CD4-positive, alpha-beta T cell (primary cell): ENCODE data around the gene GRN. TPM values are rescaled to one million over a fixed set of nuclear protein-coding genes. Genes with fewer than 3 reads are reported as not detected.

ENCODE experiments used
- ATAC-seq: fragments of 200-7000 bp; cut with Tn5 transposase; one replicate; pipeline ENCODE4 v1.10.0; 2022; ENCODE audit warnings: mild to moderate bottlenecking; ENCODE audit not compliant: poor library complexity
- CTCF ChIA-PET: fragments of 350-600 bp; sonication (Branson Sonifier 250); formaldehyde crosslinking; loops from one replicate; lab custom pipeline; 2021; ENCODE audit warnings: antibody characterized with exemption, inconsistent platforms; lab: Charles Lee
- POLR2A ChIA-PET: fragments of 350-600 bp; sonication (Branson Sonifier 250); formaldehyde crosslinking; loops from one replicate; lab custom pipeline; 2021; ENCODE audit warnings: antibody characterized with exemption, inconsistent platforms; lab: Charles Lee
- DNase-seq, 14 experiments: peaks; one replicate each; pipeline ENCODE4 v3.0.0-alpha.2; 2013 to 2020; ENCODE audit warnings: mixed read lengths in 2 of 14
- H3K27ac ChIP-seq, 2 donors: one replicate each; pipeline versions ENCODE4 v1.5.1 to v1.7.0; 2013; ENCODE audit warnings: low read length in 2 of 2, low read depth in 1 of 2, mild to moderate bottlenecking in 1 of 2
- H3K27me3 ChIP-seq, 2 experiments: 1 replicate in 1 of 2; 2 replicates in 1 of 2; pipeline versions ENCODE4 v1.6.1 to v1.7.0; 2013; ENCODE audit warnings: low read length in 2 of 2, control low read depth in 1 of 2, mild to moderate bottlenecking in 1 of 2, moderate library complexity in 1 of 2; ENCODE audit not compliant: insufficient read depth in 2 of 2, control insufficient read depth in 1 of 2
- H3K36me3 ChIP-seq: one replicate; pipeline ENCODE4 v1.6.1; 2013; ENCODE audit warnings: low read length, control low read depth; ENCODE audit not compliant: insufficient read depth
- H3K4me1 ChIP-seq: one replicate; pipeline ENCODE4 v1.6.1; 2013; ENCODE audit warnings: low read length, control low read depth; ENCODE audit not compliant: insufficient read depth
- H3K4me3 ChIP-seq: one replicate; pipeline ENCODE4 v1.5.1; 2013; ENCODE audit warnings: mild to moderate bottlenecking, low read length, moderate library complexity
- H3K9me3 ChIP-seq, 2 experiments: 1 replicate in 1 of 2; 2 replicates in 1 of 2; pipeline versions ENCODE4 v1.6.1 to v1.7.0; 2013; ENCODE audit warnings: low read length in 2 of 2, mild to moderate bottlenecking in 2 of 2, control low read depth in 1 of 2, moderate library complexity in 1 of 2; ENCODE audit not compliant: control insufficient read depth in 1 of 2, insufficient read depth in 1 of 2
- H3K27ac Mint-ChIP-seq: one replicate; pipeline ENCODE4 v1.8.0; 2020; ENCODE audit warnings: mixed read lengths
- H3K27me3 Mint-ChIP-seq: one replicate; pipeline ENCODE4 v1.8.0; 2021; ENCODE audit warnings: mixed read lengths
- H3K36me3 Mint-ChIP-seq: one replicate; pipeline ENCODE4 v1.8.0; 2021; ENCODE audit warnings: low read depth, mixed read lengths
- H3K4me1 Mint-ChIP-seq: one replicate; pipeline ENCODE4 v1.8.0; 2021; ENCODE audit warnings: low read depth, mixed read lengths
- H3K4me3 Mint-ChIP-seq: one replicate; pipeline ENCODE4 v1.8.0; 2020; ENCODE audit warnings: mild to moderate bottlenecking, mixed read lengths
- H3K9me3 Mint-ChIP-seq: one replicate; pipeline ENCODE4 v1.8.0; 2020; ENCODE audit warnings: mixed read lengths
- intact Hi-C, 2 experiments: fragments of 100-400 bp; cut with DNase I in 1 of 2; cut with micrococcal nuclease in 1 of 2; formaldehyde crosslinking; loops; one replicate each; pipeline versions ENCODE4 v1.15.1 to v1.9.0; 2023 to 2025; cut with DNase I, micrococcal nuclease
- total RNA-seq, 174 experiments: library from RNA in 2 of 174; stranded (reverse) in 2 of 174; gene quantifications; one replicate each; pipeline ENCODE4 v1.2.3 and lab custom pipeline; 2021 to 2026
- TF ChIP-seq, protein P1 (sequence below): fragments of 200-600 bp; IDR thresholded peaks from one replicate; pipeline ENCODE4 v1.8.0; 2022; ENCODE audit warnings: antibody characterized with exemption, mild to moderate bottlenecking

GRN gene
- total RNA-seq, 2 experiments from 2014 or later, result 15.3 to 16.1 TPM

DNA sequence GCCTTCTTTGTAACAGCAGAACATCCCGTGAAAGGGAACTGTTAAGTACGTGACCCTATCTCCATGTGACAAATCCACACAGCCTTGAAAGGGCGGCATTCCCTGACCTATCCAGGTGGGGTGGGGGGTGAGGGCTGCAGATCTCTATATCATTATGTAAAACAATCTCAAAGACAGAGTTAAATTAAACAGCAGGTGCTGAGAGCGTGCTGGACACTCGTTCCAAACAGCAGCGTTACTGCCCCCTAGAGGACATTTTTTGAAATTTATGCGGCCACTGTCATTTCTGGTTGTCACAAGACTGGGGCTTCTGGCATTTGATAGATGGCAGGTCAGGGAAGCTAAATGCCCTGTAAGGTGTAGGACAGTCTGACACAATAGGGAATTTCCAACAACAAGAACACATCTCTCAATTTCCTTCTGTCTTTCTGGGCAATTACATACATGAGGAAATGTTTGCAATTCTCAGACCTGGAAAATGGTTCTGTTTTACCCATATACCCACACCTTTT, 13.8 kb upstream of the GRN start:
- H3K36me3 ChIP-seq, result no peaks in the 10 kb centered on the region
- TF ChIP-seq, protein P1, sequence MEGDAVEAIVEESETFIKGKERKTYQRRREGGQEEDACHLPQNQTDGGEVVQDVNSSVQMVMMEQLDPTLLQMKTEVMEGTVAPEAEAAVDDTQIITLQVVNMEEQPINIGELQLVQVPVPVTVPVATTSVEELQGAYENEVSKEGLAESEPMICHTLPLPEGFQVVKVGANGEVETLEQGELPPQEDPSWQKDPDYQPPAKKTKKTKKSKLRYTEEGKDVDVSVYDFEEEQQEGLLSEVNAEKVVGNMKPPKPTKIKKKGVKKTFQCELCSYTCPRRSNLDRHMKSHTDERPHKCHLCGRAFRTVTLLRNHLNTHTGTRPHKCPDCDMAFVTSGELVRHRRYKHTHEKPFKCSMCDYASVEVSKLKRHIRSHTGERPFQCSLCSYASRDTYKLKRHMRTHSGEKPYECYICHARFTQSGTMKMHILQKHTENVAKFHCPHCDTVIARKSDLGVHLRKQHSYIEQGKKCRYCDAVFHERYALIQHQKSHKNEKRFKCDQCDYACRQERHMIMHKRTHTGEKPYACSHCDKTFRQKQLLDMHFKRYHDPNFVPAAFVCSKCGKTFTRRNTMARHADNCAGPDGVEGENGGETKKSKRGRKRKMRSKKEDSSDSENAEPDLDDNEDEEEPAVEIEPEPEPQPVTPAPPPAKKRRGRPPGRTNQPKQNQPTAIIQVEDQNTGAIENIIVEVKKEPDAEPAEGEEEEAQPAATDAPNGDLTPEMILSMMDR, result peak; percentile 78
- no peaks in the 10 kb centered on the region for H3K9me3 ChIP-seq
- no peak overlapping the region for H3K27ac ChIP-seq
- POLR2A ChIA-PET, result interaction anchor here (0.7 to 2.8 kb wide), 3 partner anchors 111 to 265 kb away, joined by 3 to 16 read pairs (median 7); partner anchors contain the start of gene LSM12
- H3K36me3 Mint-ChIP-seq, result no peaks in the 10 kb centered on the region
- no peaks in the 10 kb centered on the region for H3K27me3 ChIP-seq
- H3K9me3 Mint-ChIP-seq, result no peaks in the 10 kb centered on the region
- peak overlapping the region; percentile 43 for H3K27ac Mint-ChIP-seq
- ATAC-seq (peak; percentile 17), DNase-seq (peak; percentile 48 to 87 (median 59))
- intact Hi-C loops, result loop anchor here (1.0 to 5.0 kb wide), 3 partner anchors 121 to 190 kb away; partner anchors contain the start of gene HROB (in 2 of the 2)
- CTCF ChIA-PET, result interaction anchor here (0.6 to 3.3 kb wide), 10 partner anchors 14 to 208 kb away, joined by 3 to 33 read pairs (median 6); partner anchors contain the start of genes GRN, HDAC5, TMUB2 and UBTF
- peaks cover 17% of the 10 kb centered on the region for H3K4me1 Mint-ChIP-seq
- no peak overlapping the region for H3K4me3 ChIP-seq
- peaks cover 14% of the 10 kb centered on the region for H3K4me1 ChIP-seq
- H3K4me3 Mint-ChIP-seq, result no peak overlapping the region
- no peaks in the 10 kb centered on the region for H3K27me3 Mint-ChIP-seq

DNA sequence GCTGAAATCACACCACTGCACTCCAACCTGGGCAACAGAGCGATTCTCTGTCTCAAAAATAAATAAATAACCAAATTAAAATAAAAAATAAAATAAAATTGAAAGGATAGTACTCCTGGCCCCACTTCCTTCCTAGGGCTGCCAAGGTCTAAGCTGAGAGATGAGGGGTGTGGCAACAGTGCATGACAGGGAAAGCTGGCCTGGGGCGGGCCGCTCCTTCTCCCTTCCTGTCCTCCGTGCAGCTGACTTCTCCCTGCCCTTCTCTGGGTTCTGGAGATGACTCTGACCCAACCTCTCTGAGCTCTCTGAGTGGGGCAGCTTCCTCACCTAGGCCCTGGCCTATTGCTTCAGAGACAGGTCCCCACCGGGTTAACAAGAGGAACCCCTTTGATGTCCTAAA, 11.7 kb upstream of the GRN start:
- ChIA-PET POLR2A (interaction anchor here (1.1 kb wide), 1 partner anchor 12 kb away, joined by 5 read pairs; the partner anchor contains the start of gene GRN), CTCF (interaction anchor here (1.5 kb wide), 1 partner anchor 123 kb away, joined by 6 read pairs; no protein-coding TSS in a partner anchor)
- Mint-ChIP-seq H3K27ac (no peak overlapping the region), H3K4me1 (peaks cover 6% of the 10 kb centered on the region), H3K27me3 (peaks cover under 1% of the 10 kb centered on the region), H3K9me3 (no peaks in the 10 kb centered on the region), H3K36me3 (no peaks in the 10 kb centered on the region), H3K4me3 (no peak overlapping the region)
- peaks cover 6% of the 10 kb centered on the region for H3K4me1 ChIP-seq
- no peaks in the 10 kb centered on the region for H3K36me3 ChIP-seq
- no peaks in the 10 kb centered on the region for H3K9me3 ChIP-seq
- no peak overlapping the region for H3K27ac ChIP-seq
- no peak for ATAC-seq
- intact Hi-C loops, result loop anchor here in 1 of 2 experiments (5.0 kb wide), 1 partner anchor 191 kb away; the partner anchor contains the start of gene HROB
- H3K27me3 ChIP-seq, result no peaks in the 10 kb centered on the region
- TF ChIP-seq, protein P1, result no peak
- DNase-seq, result peak in 2 of 14 experiments; percentile 41 to 44
- H3K4me3 ChIP-seq, result no peak overlapping the region

DNA sequence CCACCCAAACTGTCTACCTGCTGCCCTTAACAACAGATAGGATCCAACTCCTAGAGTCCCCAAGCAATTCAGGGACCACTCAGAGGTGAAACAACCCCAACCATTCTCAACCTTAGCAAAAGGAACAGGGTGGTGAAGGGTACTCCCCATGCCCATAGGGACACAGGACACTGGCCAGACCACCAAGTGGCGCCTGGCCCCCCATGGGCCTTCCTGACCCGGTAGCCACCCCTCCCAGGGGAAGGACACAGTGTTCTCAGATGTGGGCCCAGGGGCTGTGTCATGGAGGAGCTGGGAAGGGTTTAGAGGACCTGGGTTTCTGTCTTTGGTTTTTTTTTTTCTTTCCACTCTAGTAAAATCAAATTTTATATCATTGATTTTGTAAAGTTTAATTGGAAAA, 10.8 kb upstream of the GRN start:
- Mint-ChIP-seq H3K27ac (no peak overlapping the region), H3K27me3 (peaks cover 4% of the 10 kb centered on the region), H3K36me3 (no peaks in the 10 kb centered on the region), H3K4me1 (peaks cover 6% of the 10 kb centered on the region), H3K4me3 (no peak overlapping the region), H3K9me3 (no peaks in the 10 kb centered on the region)
- no peak for ATAC-seq
- Histone ChIP-seq H3K4me1 (peaks cover 6% of the 10 kb centered on the region), H3K9me3 (no peaks in the 10 kb centered on the region), H3K27me3 (no peaks in the 10 kb centered on the region), H3K27ac (no peak overlapping the region), H3K36me3 (no peaks in the 10 kb centered on the region), H3K4me3 (no peak overlapping the region)
- POLR2A ChIA-PET, result no interaction called here
- CTCF ChIA-PET, result no interaction called here
- TF ChIP-seq, protein P1, result no peak
- intact Hi-C loops, result loop anchor here in 1 of 2 experiments (5.0 kb wide), 1 partner anchor 192 kb away; the partner anchor contains the start of gene HROB
- no peak for DNase-seq
